ENCODE results near the gene ENTREP1.
"Not testable (repeated sequence)": the region's sequence is repeated elsewhere in the genome, so short reads cannot be mapped to it uniquely, and the experiment has no call there.

ENTREP1 gene

DNA sequence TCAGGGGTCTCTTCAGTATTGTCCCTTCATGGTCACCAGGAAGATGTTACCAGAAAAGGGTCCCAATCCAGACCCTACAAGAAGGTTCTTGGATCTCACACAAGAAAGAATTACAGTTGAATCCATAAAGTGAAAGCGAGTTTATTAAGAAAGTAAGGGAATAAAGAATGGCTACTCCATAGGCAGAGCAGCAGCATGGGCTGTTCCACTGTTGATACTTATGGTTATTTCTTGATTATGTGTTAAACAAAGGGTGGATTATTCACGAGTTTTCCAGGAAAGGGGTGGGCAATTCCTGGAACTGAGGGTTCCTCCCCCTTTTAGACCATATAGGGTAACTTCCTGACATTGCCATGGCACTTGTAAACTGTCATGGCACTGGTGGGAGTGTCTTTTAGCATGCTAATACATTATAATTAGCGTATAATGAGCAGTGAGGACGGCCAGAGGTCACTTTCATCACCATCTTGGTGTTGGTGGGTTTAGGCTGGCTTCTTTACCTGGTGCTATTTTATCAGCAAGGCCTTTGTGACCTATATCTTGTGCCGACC lies 18.0 kb upstream of the ENTREP1 start:
- not testable (repeated sequence) for H3K4ac ChIP-seq (ENCODE audit: low read length); H3K18ac ChIP-seq (ENCODE audit: low read length); H3K23ac ChIP-seq (ENCODE audit: low read depth, low read length, poor library complexity); H3K4me2 ChIP-seq (ENCODE audit: insufficient read depth, low read length, poor library complexity, severe bottlenecking); H2BK12ac ChIP-seq (ENCODE audit: low read length); H2BK15ac ChIP-seq (ENCODE audit: low read length); H3K9me3 ChIP-seq (replicated peaks in 1 of 2; ENCODE audit: control insufficient read depth in 2 of 2, insufficient read depth in 1 of 2, low read depth in 1 of 2, low read length in 2 of 2); H2BK5ac ChIP-seq (ENCODE audit: low read length); H3K14ac ChIP-seq (ENCODE audit: low read length); H3K4me1 ChIP-seq (ENCODE audit: control insufficient read depth in 2 of 2, insufficient read depth in 1 of 2, low read depth in 1 of 2, low read length in 2 of 2); DNase-seq (ENCODE audit: low spot score); H2AFZ ChIP-seq (ENCODE audit: low read length); H3K27me3 ChIP-seq (ENCODE audit: control insufficient read depth in 3 of 3, insufficient read depth in 3 of 3, low read depth in 1 of 3, low read length in 3 of 3); H3K36me3 ChIP-seq (replicated peaks in 1 of 2; ENCODE audit: control insufficient read depth in 2 of 2, insufficient read depth in 2 of 2, low read length in 2 of 2); H2BK120ac ChIP-seq (ENCODE audit: low read depth, low read length); H3K27ac ChIP-seq (replicated peaks; ENCODE audit: low read length); H4K8ac ChIP-seq (ENCODE audit: low read depth, low read length); H3K4me3 ChIP-seq (ENCODE audit: low read length in 2 of 2); H3K9ac ChIP-seq (ENCODE audit: low read depth, low read length, poor library complexity); H3K79me1 ChIP-seq (ENCODE audit: low read depth, low read length); H4K91ac ChIP-seq (ENCODE audit: low read depth, low read length, poor library complexity); H2AK5ac ChIP-seq (ENCODE audit: low read depth, low read length)
- no CpG with 5 or more reads among the region's 5 CpGs for WGBS, 2 donors (ENCODE audit: extremely low coverage in 2 of 2, insufficient read length in 2 of 2, insufficient replicate concordance in 1 of 2)

DNA sequence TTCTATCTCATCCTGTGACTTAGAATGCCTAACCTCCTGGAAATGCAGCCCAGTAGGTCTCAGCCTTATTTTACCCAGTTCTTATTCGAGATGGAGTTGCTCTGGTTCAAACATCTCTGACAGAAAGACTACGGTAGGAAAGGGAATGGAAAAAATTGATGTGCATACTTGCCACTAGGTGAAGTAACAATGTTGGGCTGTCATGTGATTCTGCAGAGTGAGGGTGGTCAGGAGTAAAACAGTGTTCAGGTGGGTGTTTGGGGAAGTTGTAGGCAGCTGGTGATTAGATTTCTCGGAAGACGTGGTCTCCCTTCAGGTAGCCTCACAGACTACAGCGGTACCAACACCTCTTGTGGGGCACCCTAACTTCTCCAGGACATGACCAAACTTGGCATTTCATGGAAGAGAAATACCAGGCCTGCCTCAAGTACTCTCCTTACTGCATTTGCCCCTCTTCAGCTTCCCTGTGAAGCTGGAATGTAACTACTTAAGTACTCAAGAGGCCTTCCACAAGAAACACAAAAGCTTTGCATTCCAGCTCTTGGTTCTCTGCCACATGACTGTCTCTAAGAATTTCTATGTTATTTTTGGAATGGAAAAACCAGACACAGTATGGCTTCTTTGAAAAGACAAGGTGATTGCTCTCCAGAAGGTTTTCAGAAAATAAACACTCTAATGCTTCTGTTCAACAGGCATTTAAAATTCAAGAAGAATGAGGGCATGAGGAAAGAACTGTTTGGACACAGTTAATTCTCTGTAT lies 17.4 kb upstream of the ENTREP1 start:
- H3K27me3 ChIP-seq (ENCODE audit: control insufficient read depth in 3 of 3, insufficient read depth in 3 of 3, low read depth in 1 of 3, low read length in 3 of 3): no peaks in the 10 kb centered on the region
- no peak overlapping the region for H2BK120ac ChIP-seq (ENCODE audit: low read depth, low read length)
- H2AFZ ChIP-seq (ENCODE audit: low read length): peak overlapping the region; percentile 56
- no peak overlapping the region for H2BK5ac ChIP-seq (ENCODE audit: low read length)
- no peak overlapping the region for H3K4ac ChIP-seq (ENCODE audit: low read length)
- no CpG with 5 or more reads among the region's 5 CpGs for WGBS, 2 donors (ENCODE audit: extremely low coverage in 2 of 2, insufficient read length in 2 of 2, insufficient replicate concordance in 1 of 2)
- H3K9me3 ChIP-seq (replicated peaks in 1 of 2; ENCODE audit: control insufficient read depth in 2 of 2, insufficient read depth in 1 of 2, low read depth in 1 of 2, low read length in 2 of 2): peaks cover 3 to 4% of the 10 kb centered on the region in 2 donors
- no peak overlapping the region for H3K9ac ChIP-seq (ENCODE audit: low read depth, low read length, poor library complexity)
- peak overlapping the region; percentile 87 for H3K27ac ChIP-seq (replicated peaks; ENCODE audit: low read length)
- no peak overlapping the region for H2AK5ac ChIP-seq (ENCODE audit: low read depth, low read length)
- no peak overlapping the region for H3K14ac ChIP-seq (ENCODE audit: low read length)
- no peaks in the 10 kb centered on the region for H3K36me3 ChIP-seq (replicated peaks in 1 of 2; ENCODE audit: control insufficient read depth in 2 of 2, insufficient read depth in 2 of 2, low read length in 2 of 2)
- H4K8ac ChIP-seq (ENCODE audit: low read depth, low read length): no peak overlapping the region
- H4K91ac ChIP-seq (ENCODE audit: low read depth, low read length, poor library complexity): no peak overlapping the region
- no peak overlapping the region for H3K23ac ChIP-seq (ENCODE audit: low read depth, low read length, poor library complexity)
- DNase-seq (ENCODE audit: low spot score): peak; percentile 24
- H2BK12ac ChIP-seq (ENCODE audit: low read length): no peak overlapping the region
- H3K18ac ChIP-seq (ENCODE audit: low read length): peak overlapping the region; percentile 11
- H3K4me2 ChIP-seq (ENCODE audit: insufficient read depth, low read length, poor library complexity, severe bottlenecking): no peak overlapping the region
- H3K79me1 ChIP-seq (ENCODE audit: low read depth, low read length): no peaks in the 10 kb centered on the region
- no peak overlapping the region for H2BK15ac ChIP-seq (ENCODE audit: low read length)
- H3K4me3 ChIP-seq (ENCODE audit: low read length in 2 of 2): no peak overlapping the region
- peaks cover 8 to 9% of the 10 kb centered on the region in 2 donors for H3K4me1 ChIP-seq (ENCODE audit: control insufficient read depth in 2 of 2, insufficient read depth in 1 of 2, low read depth in 1 of 2, low read length in 2 of 2)

DNA sequence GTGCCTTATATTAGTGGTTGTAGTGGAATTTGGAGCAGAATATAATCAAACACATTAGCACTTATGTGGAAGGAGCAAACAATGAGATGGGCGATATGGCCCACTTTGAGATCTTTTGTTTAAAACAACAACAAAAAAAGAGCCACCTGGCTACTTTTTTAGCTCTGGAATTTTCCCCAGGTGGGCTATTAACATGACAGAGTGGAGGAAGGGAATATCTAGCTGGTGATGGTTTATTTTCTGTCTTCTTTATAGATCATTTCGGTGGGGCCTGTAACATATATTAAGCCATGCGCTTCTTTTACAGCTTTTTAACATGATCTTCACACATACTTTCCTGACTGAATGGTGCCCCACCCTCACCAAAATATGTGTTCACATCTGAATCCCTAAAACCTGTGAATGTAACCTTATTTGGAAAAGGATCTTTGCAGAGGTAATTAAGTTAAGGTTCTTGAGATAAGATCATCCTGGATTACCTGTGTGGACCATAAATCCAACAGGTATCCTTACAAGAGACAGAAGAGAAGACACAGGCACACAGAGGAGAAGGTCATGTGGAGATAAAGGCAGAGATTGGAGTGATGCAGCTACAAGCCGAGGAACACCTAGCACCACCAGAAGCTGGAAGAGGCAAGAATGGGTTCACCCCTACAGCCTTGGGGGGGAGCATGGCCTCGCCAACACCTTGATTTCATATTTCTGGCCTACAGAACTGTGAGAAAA lies 16.6 kb upstream of the ENTREP1 start:
- Histone ChIP-seq H3K9ac (ENCODE audit: low read depth, low read length, poor library complexity) (no peak overlapping the region), H3K23ac (ENCODE audit: low read depth, low read length, poor library complexity) (no peak overlapping the region), H3K36me3 (replicated peaks in 1 of 2; ENCODE audit: control insufficient read depth in 2 of 2, insufficient read depth in 2 of 2, low read length in 2 of 2) (no peaks in the 10 kb centered on the region), H3K27ac (replicated peaks; ENCODE audit: low read length) (peak overlapping the region; percentile 87), H2BK15ac (ENCODE audit: low read length) (no peak overlapping the region), H3K4me2 (ENCODE audit: insufficient read depth, low read length, poor library complexity, severe bottlenecking) (no peak overlapping the region), H3K18ac (ENCODE audit: low read length) (peak overlapping the region; percentile 86), H3K4ac (ENCODE audit: low read length) (no peak overlapping the region), H3K27me3 (ENCODE audit: control insufficient read depth in 3 of 3, insufficient read depth in 3 of 3, low read depth in 1 of 3, low read length in 3 of 3) (no peaks in the 10 kb centered on the region), H2BK120ac (ENCODE audit: low read depth, low read length) (peak overlapping the region; percentile 57), H2BK12ac (ENCODE audit: low read length) (no peak overlapping the region), H4K8ac (ENCODE audit: low read depth, low read length) (no peak overlapping the region), H3K14ac (ENCODE audit: low read length) (no peak overlapping the region), H3K4me3 (ENCODE audit: low read length in 2 of 2) (no peak overlapping the region), H2AK5ac (ENCODE audit: low read depth, low read length) (no peak overlapping the region), H4K91ac (ENCODE audit: low read depth, low read length, poor library complexity) (no peak overlapping the region), H3K4me1 (ENCODE audit: control insufficient read depth in 2 of 2, insufficient read depth in 1 of 2, low read depth in 1 of 2, low read length in 2 of 2) (peaks cover 8 to 9% of the 10 kb centered on the region in 2 donors), H3K79me1 (ENCODE audit: low read depth, low read length) (no peaks in the 10 kb centered on the region), H3K9me3 (replicated peaks in 1 of 2; ENCODE audit: control insufficient read depth in 2 of 2, insufficient read depth in 1 of 2, low read depth in 1 of 2, low read length in 2 of 2) (peaks cover 6 to 10% of the 10 kb centered on the region in 2 donors), H2AFZ (ENCODE audit: low read length) (peak overlapping the region; percentile 56), H2BK5ac (ENCODE audit: low read length) (no peak overlapping the region)
- DNase-seq (ENCODE audit: low spot score): no peak
- WGBS, 2 donors (ENCODE audit: extremely low coverage in 2 of 2, insufficient read length in 2 of 2, insufficient replicate concordance in 1 of 2): no CpG with 5 or more reads among the region's 5 CpGs

DNA sequence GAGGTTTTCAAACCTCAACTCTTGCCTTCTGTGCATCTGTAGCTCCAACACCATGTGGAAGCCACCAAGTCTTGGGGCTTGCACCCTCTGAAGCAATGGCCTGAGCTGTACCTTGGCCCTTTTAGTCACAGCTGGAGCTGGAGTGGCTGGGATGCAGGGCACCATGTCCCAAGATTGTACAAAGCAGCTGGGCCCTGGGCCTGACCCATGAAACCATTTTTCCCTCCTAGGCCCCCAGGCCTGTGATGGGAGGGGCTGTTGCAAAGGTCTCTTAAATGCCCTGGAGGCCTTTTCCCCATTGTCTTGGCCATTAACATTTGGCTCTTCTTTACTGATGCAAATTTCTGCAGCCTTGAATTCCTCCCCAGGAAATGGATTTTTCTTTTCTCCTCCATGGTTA lies 11.8 kb upstream of the ENTREP1 start:
- Histone ChIP-seq H3K4me2 (ENCODE audit: insufficient read depth, low read length, poor library complexity, severe bottlenecking) (no peak overlapping the region), H3K27me3 (ENCODE audit: control insufficient read depth in 3 of 3, insufficient read depth in 3 of 3, low read depth in 1 of 3, low read length in 3 of 3) (peaks cover 0 to 6% (median 0%) of the 10 kb centered on the region in 3 experiments), H3K36me3 (replicated peaks in 1 of 2; ENCODE audit: control insufficient read depth in 2 of 2, insufficient read depth in 2 of 2, low read length in 2 of 2) (no peaks in the 10 kb centered on the region), H3K14ac (ENCODE audit: low read length) (no peak overlapping the region), H3K9me3 (replicated peaks in 1 of 2; ENCODE audit: control insufficient read depth in 2 of 2, insufficient read depth in 1 of 2, low read depth in 1 of 2, low read length in 2 of 2) (peaks cover 8 to 10% of the 10 kb centered on the region in 2 donors), H2AK5ac (ENCODE audit: low read depth, low read length) (no peak overlapping the region), H4K91ac (ENCODE audit: low read depth, low read length, poor library complexity) (no peak overlapping the region), H3K27ac (replicated peaks; ENCODE audit: low read length) (no peak overlapping the region), H2BK12ac (ENCODE audit: low read length) (no peak overlapping the region), H3K23ac (ENCODE audit: low read depth, low read length, poor library complexity) (no peak overlapping the region), H3K4me1 (ENCODE audit: control insufficient read depth in 2 of 2, insufficient read depth in 1 of 2, low read depth in 1 of 2, low read length in 2 of 2) (peaks cover 2 to 4% of the 10 kb centered on the region in 2 donors), H2BK120ac (ENCODE audit: low read depth, low read length) (no peak overlapping the region), H2BK15ac (ENCODE audit: low read length) (no peak overlapping the region), H3K79me1 (ENCODE audit: low read depth, low read length) (no peaks in the 10 kb centered on the region), H2AFZ (ENCODE audit: low read length) (no peak overlapping the region), H4K8ac (ENCODE audit: low read depth, low read length) (no peak overlapping the region), H3K18ac (ENCODE audit: low read length) (no peak overlapping the region), H3K4ac (ENCODE audit: low read length) (no peak overlapping the region), H3K4me3 (ENCODE audit: low read length in 2 of 2) (no peak overlapping the region), H3K9ac (ENCODE audit: low read depth, low read length, poor library complexity) (no peak overlapping the region), H2BK5ac (ENCODE audit: low read length) (no peak overlapping the region)
- no peak for DNase-seq (ENCODE audit: low spot score)
